Stimulated activated CD4-positive, alpha-beta T cell treated with anti-CD3 and anti-CD28 coated beads, Interleukin-1b, Interleukin-23, amount 100 ng/mL, for 24 hours (primary cell): ENCODE measurements around the gene ANKRA2.
A peak's percentile ranks its signal among the peaks of the same experiment; 100 is the strongest.

Experiments
- DNase-seq, 4 experiments: peaks; one replicate each; pipeline ENCODE4 v3.0.0-alpha.2; 2020; ENCODE audit warnings: low read depth in 4 of 4, low spot score in 1 of 4

The ANKRA2 gene

DNA sequence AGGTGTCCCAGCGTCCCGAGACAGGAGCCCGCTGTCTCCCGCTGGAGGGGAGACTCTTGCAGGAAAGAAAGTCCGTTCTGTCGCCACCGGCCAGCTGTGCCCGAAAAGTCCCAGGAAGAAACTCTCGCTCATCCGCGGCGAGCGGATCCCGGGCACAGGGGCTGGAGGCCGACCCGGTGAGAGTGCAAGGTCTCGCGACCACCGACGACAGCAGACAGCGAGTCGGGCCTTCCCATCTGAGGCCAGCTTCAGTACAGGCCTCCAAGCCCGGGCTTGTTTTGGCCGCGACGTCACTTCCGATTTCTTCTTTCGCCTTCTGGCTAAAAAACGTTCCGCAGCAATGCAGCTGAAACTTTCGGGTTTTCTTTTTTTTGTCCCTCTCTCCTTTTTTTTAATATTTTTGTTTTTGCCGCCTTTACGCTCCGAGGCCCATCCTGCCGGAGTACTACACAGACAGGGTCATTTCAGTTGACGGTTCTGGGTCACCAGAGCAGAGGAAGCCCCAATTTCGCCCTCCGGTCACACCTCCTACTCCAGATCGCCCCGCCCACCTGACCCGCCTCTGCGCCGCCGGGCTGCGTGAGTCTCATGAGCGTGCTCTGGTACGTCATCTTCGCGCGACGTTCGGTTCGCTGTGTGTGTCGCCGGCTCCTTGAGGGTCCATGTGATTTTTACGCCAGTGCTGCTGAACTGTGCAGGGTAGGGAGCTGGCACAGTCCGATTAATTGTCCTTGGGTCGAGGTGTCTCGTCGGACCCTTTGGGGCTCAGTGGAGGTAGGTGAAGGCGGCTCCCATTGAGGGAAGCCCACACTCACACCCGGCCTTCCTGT is at the start of gene ANKRA2, which contains the start of gene UTP15:
ANKRA2 (minus strand) TSS at position 501 of the 830 bp plus-strand sequence. CDS start 2,758 bp downstream, outside the sequence.
UTP15 (plus strand) TSS at position 605 of the 830 bp plus-strand sequence. CDS start 1,602 bp downstream, outside the sequence.
- DNase-seq: peak; percentile 98 to 100 (median 99)

DNA sequence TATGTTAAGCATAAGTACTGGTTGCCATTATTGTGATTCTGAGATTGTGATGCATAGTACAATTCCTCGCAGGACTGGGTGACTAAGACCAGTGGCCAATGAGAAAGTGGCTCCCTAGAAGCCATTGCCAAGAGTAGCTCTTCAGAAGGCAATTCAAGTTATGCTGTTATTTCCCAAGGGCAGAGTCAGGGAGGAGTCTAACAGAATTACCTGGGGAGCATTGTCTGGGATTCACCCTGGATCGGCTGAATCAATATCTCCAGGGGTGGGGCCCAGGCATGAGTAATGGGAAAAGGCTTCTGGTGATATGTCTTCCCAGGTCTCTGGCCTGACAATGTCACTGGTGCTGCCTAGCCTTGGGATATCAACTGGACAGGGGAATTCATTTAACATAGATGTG is 49.6 kb upstream of the ANKRA2 start:
- DNase-seq: no peak

DNA sequence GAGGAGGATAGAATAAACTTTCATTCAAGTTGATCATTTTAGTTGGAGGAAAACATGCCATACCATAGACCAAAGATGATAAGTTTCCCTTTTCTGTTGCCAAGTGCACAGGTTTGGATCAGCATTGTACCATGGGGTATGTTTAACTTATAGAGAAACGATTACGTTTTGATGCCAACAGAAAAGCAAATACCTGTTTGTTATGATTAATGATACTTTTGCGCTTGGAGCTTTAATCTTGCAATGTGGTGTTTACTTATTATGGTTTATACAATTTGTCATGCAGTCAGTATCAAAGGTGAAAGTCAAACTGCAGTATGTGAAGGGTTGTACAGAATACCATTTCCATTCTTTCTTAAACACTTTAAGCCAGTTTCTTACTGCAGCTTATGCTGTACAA is 47.4 kb upstream of the ANKRA2 start:
- no peak for DNase-seq

- no peak for DNase-seq
Measured at GRCh38 chr5:73607228-73607627, 41.8 kb upstream of the ANKRA2 start.

DNA sequence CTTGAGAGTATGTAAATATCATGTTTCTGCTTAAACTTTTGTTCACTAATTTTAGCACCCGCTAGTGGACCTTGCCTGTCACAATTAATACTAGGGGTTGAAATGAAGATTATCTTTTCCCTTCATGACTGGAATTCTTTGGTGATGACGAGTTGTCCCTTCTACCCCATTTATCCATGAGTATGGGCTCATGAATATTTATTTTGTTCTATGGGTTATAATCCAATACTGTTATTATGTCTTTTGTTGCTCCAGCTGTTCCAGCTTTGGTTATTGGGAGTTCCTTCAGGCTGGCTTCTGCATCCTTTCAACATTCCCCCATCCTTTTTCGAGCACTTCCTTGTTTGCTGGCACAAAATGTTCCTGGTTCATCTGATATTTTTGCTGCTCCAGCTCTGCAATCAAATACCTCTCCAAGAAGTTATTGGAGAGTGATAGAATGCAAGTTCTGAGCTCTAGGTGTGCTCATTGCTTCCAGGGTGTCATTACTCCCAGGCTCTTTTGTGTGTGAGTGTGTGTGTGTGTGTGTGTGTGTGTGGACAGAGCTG is 40.8 kb upstream of the ANKRA2 start:
- DNase-seq: no peak

- DNase-seq: no peak
Measured at GRCh38 chr5:73605223-73606087, 40.0 kb upstream of the ANKRA2 start.

- no peak for DNase-seq
Measured at GRCh38 chr5:73603998-73604397, 38.6 kb upstream of the ANKRA2 start.

DNA sequence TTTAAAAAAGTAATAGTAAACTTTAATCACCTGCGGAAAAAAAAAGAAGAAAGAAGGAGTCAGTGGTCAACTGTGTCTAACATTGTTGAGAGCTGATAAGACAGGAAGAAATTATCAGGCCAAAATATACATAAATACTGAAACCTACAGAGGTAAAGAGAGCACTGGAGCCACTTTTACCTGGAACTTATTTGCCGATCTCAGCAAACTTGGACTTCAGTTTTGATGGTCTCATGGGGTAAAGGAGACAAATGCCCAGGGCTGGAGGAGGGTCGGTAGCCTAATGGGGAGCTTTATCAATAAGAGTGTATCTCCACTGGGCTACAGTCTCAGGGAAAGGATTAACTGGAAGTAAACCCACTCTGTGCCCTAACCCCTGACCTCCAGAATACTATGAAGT is 33.9 kb upstream of the ANKRA2 start:
- DNase-seq: no peak

DNA sequence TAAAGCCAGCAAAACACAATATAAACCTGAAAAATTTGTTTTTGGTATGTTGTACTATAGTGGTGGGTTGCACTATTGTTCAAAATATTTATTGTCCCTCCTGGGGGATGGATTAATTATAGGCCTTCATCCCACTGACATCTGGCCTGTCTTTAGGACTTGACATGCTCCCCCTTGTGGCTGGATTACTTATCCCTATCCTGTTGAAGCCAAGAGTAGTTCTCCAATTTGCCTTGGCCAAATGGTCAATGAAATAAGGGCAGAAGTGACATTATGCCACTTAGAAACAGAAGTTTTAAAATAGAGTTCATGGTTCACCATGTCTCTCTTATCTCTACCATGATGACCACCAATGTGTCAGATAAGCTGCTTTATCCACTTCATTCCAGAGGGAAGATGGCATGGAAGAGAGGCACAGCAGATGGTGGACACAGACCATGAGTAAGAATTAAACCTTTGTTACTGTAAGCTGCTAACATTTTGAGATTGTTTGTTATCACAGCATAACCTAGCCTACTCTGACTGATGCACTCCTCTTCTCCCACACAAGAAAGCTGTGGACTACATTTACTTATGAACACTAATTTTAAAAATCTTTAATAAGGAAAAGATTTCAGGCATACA is 31.4 kb upstream of the ANKRA2 start:
- peak in 1 of 4 experiments; percentile 9 for DNase-seq

GRCh38 chr5:73592551-73592950 is 27.1 kb upstream of the ANKRA2 start:
- no peak for DNase-seq

- DNase-seq: no peak
Measured at GRCh38 chr5:73591698-73592501, 26.5 kb upstream of the ANKRA2 start.

DNA sequence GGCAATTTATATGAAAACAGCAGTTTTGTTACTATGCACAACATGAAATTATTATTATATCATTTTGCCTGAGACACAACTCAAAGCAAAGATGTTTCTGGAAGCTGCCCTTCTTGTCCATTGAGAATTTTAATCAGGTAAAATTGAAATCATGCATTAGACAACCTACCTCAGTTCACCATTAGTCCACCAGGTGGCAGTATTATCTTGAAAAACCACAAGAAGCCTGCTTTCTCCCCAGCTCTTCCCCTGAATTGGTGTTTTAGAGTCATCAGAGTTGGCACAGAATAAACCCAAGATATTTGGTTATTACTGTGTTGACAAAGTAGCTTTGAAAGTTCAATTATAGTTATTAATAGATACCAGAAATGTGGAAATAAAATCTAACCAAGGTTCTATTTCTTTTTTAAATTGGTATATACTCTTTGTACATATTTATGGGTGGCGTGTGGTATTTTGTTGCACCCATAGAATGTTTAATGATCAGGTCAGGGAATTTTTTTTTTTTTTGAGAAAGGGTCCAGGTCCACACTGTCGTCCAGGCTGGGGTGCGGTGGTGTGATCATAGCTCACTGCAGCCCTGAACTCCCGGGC is 25.8 kb upstream of the ANKRA2 start:
- DNase-seq: peak in 3 of 4 experiments; percentile 25 to 41 (median 35)

GRCh38 chr5:73587923-73588322 is 22.5 kb upstream of the ANKRA2 start:
- no peak for DNase-seq

DNA sequence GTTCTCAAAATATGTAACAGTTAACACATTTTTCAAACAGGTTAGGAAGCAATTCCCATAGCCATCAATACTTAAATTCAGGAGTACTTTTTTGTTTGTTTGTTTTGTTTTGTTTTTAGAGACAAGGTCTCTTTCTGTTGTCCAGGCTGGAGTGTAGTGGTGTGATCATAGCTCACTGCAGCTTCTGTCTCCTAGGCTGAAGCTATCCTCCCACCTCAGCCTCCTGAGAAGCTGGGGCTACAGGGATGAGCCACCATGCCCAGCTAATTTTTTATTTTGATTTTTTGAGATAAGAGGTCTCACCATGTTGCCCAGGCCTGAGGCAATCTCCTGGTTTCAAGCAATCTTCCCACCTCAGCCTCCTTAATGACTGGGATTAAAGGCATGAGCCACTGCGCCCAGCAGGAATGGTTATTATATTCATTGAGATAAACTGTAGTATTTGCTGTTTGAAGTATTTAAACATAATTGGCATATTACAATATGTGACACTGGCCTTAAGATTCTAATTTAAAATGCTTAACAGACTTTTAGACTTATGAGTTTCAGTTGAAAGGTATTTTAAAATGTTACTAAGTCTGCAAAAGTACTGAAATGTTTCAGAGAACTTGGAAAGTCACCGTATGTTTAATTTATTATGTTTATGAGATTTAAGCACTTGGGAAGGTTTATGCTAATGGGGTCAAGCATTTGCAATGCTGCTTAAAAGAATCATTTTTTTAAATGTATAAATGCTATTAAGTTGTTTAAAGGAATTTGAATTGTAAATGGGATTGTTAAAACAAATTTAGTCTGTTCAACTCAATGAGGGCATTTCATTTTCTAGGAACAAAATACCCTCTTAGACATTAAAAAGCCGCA is 17.1 kb upstream of the ANKRA2 start:
- no peak for DNase-seq

DNA sequence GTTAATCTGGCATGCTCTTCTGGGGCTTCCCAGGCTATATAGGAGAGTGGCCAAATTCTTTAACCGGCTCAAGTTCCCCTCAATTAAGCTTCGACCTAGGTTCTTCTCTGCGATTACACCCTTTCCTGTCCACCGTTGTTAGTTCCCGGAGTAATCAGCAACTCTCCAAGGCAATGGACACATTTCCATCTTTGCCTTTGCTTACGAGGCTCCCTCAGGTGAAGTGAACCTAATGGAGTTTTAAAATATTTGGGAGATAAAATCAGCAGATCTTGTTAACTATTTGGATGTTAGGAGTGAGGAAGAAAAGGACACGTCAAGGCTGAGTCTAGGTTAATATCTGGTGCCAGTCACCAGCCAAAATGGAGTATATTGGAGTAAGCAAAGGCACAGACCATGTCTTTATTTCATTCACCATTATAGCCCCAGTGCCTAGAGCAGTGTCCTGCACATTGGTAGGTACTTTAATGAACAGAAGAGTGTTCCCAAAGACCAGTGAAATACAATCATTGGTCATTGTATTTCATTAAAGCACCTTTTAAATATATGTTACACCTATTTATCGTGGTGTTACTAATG is 619 bp upstream of the ANKRA2 start:
- no peak for DNase-seq

DNA sequence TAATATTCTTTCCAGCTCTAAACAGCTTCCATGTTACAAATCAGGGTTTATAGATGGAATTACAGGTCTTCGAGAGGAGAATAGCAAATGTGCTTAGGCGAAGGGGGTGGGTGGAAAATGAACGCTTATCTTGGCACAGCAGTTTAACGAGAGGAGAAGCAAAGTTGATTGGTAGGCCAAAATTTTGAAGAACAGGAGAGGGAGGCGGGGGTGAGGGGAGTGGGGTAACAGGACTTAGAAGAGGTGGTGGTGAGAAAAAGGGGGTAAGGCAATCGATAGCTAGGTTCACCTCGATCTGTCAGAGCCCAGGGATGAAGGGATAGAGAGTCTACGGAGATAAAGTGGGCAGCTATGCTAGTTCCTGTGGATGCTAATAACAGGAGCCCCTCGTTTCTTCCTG is 764 bp downstream of the ANKRA2 start:
- no peak for DNase-seq

DNA sequence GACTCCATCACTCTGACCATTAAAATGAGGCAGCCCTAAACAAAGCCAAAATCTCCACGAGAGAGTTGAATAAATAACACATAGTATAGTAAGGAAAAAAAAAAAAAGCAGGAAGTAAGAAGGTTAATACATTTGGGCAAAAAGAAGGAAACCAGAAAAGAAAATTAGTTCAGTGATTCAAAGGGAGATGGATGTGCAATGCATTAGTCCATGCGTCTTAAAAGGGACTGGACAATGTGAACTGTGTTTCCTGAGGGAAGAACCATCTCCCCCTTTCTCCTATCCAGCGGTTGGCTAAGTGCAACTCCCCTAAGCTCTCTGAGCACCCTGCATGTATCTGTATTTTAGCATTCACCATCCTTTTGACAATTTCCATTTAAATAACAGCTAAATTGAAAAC is 1.4 kb downstream of the ANKRA2 start:
- no peak for DNase-seq

DNA sequence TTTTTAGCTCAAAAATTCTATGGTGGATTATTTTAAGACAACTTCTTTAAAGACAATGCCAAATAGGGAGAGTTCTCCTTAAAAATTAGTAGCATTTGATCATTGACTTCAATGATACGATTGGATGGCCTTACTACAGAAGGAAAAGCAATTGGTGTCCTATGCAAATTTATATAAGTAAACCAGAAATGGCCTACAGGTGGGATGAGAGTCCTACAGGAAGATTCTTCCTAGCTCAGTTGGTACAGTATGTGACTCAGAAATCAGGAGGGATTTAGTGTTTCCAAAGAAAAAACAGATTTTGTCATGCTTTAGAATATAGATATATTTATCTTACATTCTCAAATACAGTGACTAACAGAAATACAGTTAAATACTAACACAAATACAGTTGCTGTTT is 6.5 kb downstream of the ANKRA2 start:
- DNase-seq: no peak

- no peak for DNase-seq
Measured at GRCh38 chr5:73552642-73553041, 12.8 kb downstream of the ANKRA2 start.
